Activated T-helper 1 cell treated with Interleukin-2 at 50 U/mL for 16 hours (primary cell): Measurements from ENCODE around the gene DEPDC4.
"Not testable (repeated sequence)": the region's sequence is repeated elsewhere in the genome, so short reads cannot be mapped to it uniquely, and the experiment has no call there.

Experiments
- DNase-seq: peaks from one replicate; pipeline ENCODE4 v3.0.0-alpha.2; 2020; ENCODE audit warnings: low read depth

Gene DEPDC4

DNA sequence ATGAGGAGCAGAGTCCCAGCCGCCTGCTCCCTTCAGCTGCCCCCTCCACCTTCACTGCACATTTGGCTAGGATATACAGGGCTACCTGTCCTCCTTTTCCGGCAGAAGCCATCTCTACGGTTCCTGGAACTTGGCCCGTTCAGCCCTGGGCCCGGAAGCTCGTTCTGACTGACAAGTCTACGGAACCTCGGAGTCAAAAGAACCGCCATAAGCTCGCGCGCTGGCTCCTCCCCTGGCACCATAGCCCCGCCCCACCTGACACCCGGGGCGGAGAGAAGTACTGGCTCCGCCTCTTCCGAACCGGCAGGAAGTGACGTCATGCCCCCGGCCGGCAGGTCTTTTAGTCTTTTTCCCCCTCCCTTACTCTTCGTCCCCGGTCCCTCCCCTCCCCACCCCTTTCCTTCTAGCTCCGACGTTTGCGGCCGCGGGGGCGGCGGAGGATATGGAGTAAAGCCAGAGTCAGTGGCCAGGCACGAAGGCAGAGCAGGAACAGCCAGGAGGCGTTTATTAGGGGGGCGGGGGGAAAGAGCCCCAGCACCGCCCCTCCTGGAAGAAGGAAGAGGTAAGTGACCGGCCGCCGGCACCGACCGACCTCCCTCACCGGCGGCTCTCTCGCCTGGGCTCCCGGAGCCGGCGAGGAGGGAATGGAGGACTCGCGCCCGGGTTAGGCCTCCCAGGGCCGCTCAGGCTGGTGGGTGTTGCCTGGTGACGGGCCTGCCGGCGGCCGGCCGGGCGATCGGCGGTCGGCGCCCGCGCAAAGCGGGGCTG lies at the start of gene DEPDC4, which contains the start of gene SCYL2:
TSS of gene DEPDC4 (minus strand) at position 245 of the 768 bp plus-strand sequence. CDS start at position 242, 3 bp downstream.
TSS of gene SCYL2 (plus strand) at position 343 of the 768 bp plus-strand sequence. CDS start 15,794 bp downstream, outside the sequence.
- peak; percentile 87 for DNase-seq

DNA sequence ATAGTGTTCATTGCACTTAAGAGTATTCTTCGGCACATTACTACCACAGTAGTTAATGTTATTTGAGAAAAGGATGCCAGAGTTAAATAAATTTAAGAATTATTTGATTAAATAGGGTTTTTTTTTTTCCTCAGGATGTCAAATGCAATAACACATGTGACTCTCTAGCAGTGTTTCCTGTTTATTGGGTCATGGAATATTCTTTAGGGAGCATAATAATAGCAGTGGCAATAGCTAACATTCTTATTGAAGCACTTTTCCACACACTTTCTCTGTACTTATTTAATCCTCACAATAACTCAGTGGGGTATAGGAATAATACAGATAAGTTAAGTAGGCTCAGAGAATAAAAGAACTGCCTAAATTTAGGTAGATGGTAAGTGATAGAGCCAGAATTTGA lies 44.4 kb upstream of the DEPDC4 start:
- DNase-seq, result no peak

DNA sequence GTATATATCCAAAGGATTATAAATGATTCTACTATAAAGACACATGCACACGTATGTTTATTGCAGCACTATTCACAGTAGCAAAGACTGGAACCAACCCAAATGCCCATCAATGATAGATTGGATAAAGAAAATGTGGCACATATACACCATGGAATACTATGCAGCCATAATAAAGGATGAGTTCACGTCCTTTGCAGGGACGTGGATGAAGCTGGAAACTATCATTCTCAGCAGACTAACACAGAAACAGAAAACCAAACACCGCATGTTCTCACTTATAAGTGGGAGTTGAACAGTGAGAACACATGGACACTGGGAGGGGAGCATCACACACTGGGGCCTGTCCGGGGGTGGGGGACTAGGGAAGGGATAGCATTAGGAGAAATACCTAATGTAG lies 41.3 kb upstream of the DEPDC4 start:
- not testable (repeated sequence) for DNase-seq

DNA sequence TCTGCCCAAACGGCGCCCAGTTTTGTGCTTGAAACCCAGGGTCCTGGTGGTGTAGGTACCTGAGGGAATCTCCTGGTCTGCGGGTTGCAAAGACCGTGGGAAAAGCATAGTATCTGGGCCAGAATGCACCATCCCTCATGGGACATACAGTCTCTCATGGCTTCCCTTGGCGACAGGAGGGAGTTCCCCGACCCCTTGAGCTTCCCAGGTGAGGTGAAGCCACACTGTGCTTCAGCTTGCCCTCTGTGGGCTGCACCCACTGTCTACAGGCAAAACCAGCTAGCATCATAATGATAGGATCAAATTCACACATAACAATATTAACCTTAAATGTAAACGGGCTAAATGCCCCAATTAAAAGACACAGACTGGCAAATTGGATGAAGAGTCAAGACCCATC lies 37.5 kb upstream of the DEPDC4 start:
- DNase-seq, result not testable (repeated sequence)

DNA sequence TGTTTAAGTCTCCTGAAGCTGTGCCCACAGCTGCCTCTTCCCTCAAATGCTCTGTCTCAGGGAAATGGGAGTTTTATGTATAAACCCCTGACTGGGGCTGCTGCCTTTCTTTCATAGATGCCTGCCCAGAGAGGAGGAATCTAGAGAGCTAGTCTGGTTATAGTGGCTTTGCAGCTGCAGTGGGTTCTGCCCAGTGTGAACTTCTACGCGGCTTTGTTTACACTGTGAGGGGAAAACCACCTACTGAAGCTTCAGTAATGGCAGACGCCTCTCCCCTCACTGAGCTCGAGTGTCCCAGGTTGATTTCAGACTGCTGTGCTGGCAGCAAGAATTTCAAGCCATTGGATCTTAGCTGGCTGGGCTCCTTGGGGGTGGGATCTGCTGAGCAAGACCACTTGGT lies 37.0 kb upstream of the DEPDC4 start:
- DNase-seq, result no peak

DNA sequence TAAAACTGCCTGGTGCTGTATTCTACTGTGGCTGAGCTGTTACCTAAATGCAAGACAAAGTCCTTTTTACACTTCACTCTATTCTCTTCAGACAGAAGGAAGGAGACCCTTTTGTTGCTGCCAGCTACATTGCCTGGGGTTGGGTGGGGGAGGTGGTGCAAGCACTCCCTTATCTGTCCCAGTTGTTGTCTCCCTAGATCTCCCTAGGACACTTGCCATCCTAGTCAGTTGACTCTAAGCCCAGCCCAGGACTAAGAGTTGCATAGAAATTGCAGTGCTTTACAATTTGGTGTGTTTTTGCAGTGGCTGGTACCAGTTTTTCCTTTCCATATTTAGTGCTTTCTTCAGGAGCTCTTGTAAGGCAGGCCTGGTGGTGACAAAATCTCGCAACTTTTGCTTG lies 35.2 kb upstream of the DEPDC4 start:
- DNase-seq, result no peak

DNA sequence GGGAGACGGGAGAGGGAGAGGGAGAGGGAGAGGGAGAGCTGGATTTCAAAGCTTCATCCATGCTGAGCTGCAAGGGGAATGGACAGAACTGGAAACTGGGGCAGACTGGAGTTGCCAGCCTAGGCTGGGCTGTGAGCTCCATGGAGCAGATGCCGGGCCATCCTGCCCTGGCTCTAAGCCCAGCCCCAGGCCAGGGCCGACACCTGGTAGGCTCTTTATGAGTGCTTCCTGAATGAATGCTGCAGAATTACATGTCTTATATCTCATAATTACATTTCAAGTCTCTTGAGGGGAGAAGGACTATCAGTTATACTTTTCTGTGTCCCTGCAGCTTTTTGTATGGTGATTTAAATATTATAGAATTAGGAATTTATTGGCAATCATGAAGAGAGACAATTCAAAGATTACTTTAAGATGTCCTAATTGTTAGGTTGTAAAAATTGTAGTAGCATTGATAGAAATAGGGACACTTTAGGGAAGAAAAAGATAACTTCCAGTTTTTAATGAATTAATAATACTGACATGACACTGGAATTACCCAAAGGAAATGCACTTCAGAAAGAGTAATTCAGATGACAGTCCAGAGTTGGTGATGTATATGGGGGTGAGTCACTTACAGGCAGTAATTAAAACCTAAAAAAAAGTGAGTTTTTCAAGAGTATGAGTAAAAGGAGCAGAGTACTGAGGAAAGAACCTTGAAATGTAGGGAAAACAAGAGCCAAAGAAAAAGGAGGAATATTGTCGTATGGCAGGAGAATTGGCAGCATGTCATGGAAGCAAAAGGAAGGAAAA lies 29.1 kb upstream of the DEPDC4 start:
- DNase-seq, result no peak

DNA sequence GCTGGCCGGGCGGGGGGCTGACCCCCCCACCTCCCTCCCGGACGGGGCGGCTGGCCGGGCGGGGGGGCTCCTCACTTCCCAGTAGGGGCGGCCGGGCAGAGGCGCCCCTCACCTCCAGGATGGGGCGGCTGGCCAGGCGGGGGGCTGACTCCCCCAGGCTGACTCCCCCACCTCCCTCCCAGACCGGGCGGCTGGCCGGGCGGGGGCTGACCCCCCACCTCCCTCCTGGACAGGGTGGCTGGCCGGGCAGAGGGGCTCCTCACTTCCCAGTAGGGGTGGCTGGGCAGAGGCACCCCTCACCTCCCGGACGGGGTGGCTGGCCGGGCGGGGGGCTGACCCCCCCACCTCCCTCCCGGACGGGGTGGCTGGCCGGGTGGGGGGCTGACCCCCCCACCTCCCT lies 27.5 kb upstream of the DEPDC4 start:
- DNase-seq, result not testable (repeated sequence)

DNA sequence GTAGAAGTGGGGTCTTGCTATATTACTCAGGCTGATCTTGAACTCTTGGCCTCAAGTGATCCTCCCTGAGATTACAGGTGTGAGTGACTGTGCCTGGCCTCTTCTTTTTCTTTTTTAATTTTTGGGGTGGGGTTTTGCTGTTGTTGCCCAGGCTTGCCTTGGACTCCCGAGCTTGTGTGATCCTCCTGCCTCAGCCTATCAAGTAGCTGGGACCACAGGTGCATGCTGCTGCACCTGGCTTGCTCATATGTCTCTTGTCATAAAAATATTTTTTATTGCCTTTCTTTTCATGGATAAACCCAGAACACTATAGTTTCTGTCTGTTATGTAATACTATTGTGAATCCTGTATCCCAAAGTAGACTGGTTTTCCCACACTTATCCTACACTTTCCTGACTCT lies 26.1 kb upstream of the DEPDC4 start:
- no peak for DNase-seq

DNA sequence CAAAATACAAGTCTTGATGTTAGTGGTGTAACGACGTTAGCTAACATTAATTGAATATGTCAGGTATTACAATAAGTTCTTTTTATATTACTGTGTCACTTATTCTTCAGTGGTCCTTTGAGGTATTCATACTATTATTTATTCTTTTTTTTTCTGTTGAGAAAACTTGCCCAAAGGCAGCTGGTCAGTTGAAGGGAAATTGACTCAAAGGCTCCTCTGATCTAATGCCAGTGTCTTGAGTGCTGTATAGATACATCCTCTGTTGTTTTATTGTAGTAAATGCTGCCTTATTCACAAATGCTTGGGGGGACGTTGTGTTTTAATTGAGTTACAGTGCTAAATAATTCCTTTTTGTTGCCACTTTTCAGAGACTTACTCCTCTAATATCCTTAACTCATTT lies 23.1 kb upstream of the DEPDC4 start:
- DNase-seq, result no peak

DNA sequence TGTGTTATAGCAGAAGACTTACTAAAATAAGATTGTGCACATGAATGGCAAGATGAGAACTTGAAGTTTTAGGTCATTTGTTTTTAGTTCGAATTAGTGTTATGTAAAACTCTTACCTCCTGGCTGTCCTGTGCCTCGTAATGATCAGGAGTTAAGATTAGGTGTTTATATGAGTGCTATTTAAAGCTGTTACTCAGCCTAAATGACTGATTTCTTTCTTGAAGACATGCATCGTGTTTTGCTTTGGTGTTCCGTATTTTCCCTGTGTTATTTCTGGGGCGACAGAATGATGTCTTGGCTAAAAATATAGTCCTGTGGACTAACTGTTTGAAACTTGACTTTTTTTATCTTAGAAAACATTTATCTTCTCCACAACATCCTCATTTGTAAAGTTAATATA lies 22.2 kb upstream of the DEPDC4 start:
- DNase-seq, result no peak

DNA sequence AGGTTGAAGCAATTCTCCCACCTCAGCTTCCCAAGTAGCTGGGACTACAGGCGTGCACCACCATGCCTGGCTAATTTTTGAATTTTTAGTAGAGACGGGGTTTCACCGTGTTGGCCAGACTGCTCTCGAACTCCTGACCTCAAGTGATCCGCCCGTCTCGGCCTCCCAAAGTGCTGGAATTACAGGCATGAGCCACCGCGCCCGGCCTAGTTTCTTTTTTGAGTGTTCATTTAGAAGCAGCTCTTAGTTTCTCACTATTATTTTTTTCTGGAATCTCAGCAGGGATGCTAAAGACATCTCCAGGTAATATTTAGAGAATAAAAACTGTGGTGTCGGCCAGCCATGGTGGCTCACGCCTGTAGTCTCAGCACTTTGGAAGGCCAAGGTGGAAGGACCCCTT lies 17.7 kb upstream of the DEPDC4 start:
- not testable (repeated sequence) for DNase-seq

DNA sequence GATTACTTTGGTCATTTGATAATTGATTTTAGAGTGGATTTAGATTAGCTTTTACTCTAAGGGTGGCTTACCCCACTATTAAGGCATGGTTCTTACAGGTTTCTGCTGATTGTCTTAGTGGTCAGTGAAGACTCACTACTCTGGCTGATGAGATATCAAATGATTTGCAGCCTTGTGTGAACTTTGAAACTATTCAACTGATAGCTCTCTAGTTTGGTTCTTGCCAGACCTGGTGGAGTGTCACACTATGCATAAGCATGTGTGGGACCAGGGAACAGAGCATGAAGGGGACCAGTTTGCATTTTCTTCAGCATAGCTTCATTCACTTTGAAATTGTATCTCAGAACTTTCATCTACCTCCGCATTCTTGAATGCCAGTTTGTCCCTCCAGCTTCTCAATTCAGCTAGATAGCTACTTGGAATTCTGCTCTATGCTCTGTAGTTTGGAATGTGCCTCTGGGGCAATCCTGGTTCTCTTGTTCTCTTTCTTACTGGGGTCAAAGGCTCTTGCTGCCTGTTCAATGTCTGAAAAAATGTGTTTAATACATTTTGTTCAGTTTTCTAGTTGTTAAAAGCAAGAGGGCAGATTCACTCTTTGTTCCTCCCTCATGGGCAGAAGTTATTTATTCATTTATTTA lies 12.8 kb upstream of the DEPDC4 start:
- DNase-seq, result no peak

DNA sequence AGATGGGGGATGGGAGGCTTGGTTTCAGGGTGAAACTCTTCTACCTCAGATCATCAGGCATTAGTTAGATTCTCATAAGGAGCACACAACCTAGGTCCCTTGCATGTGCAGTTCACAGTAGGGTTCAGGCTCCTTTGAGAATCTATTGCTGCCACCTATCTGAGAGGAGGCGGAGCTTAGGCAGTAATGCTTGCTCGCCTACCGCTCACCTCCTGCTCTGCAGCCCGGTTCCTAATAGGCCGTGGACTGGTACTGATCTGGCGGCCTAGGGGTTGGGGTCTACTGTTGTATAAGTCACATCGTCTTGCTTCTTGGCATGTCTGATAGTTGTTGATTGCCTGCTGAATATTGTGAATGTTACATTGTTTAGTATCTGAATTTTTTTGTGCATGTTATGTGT lies 12.3 kb upstream of the DEPDC4 start:
- DNase-seq, result no peak

DNA sequence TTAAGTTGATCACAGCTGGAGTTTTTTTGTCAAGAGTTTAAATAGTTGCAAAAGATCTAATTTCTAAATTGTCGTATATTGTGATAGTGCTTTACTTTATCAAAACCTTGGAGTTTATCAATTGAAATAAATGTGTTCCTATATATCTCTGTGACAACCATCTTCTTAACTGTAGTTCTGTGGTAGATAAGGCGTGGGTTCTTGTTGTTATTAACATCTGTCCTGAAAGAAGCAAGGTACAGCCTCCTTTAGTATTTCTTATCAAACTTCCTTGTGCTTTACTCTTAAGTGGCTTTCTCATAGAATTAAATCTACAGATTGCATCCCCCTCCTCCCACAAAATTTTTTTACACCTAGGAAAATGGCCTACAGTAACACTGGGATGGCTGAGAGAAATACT lies 7.4 kb upstream of the DEPDC4 start:
- no peak for DNase-seq

DNA sequence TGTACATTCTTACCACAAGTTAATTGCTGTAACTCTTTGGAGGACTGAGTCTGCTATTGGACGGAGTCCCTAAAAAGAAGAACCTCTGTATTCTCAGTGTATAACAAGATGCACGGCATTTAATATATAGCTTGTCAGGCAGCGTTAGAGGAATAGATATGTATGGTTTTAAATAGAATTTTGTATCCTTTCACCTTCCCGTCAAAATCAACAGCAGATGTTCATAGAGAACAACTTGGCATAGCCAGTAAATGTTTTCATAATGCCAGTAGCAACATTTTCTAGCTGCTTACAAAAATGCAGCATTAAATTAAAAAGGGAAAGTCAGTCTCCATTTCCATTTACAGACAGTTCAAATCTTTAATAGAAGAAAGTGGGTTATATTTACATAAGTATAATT lies 6.9 kb upstream of the DEPDC4 start:
- no peak for DNase-seq

DNA sequence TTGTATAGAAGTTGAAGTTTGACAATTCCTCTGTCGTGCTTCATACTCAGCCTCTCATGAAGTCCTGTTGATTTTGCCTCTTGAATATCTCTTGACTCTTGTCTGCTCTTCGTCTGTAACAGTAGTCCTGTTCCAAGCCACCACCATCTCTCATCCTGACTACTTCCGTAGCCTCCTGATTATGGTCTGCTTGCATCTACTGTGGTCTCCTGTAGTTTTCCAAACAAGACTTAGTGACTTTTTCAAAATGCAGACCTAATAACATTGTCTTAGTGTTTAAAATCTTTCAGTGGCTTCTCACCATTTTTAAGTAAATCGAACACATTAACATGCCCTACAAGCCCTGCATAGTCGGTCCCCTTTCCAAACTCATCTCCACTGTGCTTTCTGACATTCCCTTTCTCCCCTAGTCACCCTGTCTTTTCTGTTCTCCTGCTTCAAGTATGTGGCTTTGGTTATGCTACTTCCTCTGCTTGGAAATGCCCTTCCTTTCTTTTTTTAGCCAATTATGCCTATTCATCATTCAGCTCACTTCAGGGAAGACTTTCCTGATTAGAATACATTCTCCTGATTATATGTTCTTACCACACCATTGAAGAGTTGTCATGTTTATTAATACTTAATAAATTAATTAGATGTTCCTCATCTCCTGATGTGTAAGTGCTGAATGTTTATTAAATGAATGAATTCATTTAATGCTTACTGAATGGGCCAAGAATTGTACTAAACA lies 2.1 kb upstream of the DEPDC4 start:
- no peak for DNase-seq

DNA sequence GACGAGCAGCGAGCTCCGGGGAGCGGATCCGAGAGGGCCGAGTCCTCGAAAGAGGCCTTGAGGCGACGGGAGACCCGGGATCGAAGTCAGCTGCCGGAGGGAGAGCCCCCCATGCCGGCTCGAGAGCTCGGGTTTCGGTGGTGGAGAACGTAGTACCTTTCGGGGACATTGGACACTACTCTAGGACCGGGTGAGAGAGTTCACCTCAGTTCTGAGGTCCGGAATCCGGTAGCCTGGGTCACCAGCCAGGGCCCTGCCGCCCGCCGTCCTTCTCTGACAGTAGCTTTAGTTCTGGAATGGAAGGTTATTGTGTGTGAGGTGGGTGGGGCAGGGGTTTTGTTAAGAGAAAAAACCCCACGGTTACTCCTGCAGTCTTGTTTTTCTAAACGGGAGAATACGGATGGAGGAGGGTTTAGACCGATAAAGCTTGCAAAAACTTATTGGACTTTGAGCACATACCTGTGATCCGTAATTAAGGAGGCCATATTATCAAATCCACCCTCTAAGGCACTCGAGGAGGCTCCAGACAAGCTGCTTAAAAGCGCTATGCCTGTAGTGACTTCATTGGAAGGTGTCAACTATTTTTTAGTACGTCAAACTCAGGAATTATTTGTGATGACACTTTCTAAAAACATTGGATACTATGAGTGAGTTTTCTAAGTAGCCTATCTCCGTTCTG lies 863 bp upstream of the DEPDC4 start:
- DNase-seq, result peak; percentile 6

DNA sequence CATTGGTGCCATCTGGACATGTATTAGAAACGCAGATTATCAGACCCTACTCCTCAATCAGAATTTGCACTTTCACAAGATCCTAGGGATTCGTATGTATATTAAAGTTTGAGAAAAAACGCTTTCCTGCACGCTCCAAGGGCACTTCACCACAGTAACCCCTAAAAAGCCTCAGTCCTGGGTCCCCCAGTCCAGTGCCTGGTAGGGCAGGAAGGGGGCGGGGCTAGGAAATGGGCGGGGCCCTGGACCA lies 369 bp downstream of the DEPDC4 start:
- peak; percentile 82 for DNase-seq

DNA sequence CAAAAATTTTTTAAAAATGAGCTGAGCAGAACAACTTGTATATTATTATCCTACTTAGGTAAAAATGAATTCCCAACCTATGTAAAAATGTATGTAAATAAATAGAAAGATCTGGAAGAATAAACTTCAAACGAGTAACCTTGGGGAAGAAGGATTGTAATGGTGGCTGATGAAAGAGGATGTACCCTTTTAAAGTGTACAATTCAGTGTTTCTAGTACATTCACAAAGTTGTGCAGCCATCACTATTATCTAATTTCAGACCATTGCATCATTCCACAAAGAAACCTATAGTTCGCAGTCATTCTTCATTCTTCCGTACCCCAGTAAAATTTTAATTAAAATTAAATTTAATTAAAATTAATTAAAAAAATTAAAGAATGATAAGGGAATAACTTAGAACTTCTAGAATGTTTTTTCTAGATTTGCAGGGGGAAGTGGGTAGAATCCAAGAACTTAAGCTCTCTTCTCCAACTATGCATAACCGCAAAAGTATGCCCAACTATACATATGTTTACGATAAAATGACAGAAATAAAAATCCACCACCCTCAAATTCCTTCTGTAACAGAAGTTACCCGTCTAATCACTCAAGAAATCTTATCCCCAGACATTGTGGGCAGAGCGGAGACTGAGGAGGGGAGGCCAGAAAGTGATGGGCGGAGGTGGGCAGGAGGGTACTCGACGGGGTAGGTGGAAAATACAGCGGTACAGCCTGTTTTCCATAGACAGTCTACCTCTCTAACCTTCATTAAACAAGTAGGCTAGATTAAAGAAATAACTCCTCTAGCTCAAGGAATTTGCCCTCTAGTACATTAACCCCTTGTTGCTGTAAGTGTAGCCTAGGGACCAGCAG lies 921 bp downstream of the DEPDC4 start:
- no peak for DNase-seq

DNA sequence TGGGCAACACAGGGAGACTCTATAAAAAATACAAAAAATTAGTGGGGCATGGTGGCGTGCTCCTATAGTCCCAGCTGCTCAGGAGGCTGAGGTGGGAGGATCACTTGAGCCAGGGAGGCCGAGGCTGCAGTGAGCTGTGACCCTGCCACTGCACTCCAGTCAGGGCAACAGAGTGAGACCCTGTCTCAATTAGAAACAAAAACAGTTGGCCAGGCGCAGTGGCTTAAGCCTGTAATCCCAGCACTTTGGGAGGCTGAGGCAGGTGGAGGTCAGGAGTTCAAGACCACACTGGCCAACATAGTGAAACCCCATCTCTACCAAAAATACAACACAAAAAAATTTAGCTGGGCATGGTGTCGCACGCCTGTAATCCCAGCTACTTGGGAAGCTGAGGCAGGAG lies 1.8 kb downstream of the DEPDC4 start:
- not testable (repeated sequence) for DNase-seq
